ENCODE results near the gene PACS1. TPM values are rescaled to one million over a fixed set of nuclear protein-coding genes. Genes with fewer than 3 reads are reported as not detected.

Gene PACS1
- total and polyA plus RNA-seq, 2 donors (not counting 1 experiment from before 2014, with no cell fraction given) = 25.9 to 28.5 TPM

- Histone ChIP-seq H3K27me3 (ENCODE audit: control insufficient read depth, insufficient read depth, low read length) (no peaks in the 10 kb centered on the region), H3K9me3 (ENCODE audit: control insufficient read depth, insufficient read depth, low read depth, low read length) (no peaks in the 10 kb centered on the region), H3K9ac (ENCODE audit: insufficient read depth, low read length) (peak within 1 kb of the TSS; percentile 2), H3K4me3 (replicated peaks in 1 of 4; ENCODE audit: control extremely low read depth in 1 of 4, insufficient read depth in 1 of 4, low read depth in 3 of 4, low read length in 4 of 4) (peak within 1 kb of the TSS in 1 of 4 experiments; percentile 36), H3K79me2 (ENCODE audit: control insufficient read depth, insufficient read depth, low read length) (no peaks in the 10 kb centered on the region), H3K27ac (ENCODE audit: insufficient read depth, low read length) (no peak within 1 kb of the TSS), H4K20me1 (ENCODE audit: control insufficient read depth, extremely low read depth, insufficient read depth, low read length) (peaks cover 1% of the 10 kb centered on the region), H3K36me3 (ENCODE audit: control insufficient read depth, insufficient read depth, low read length) (peaks cover 20% of the 10 kb centered on the region), H3K4me2 (ENCODE audit: extremely low read depth, insufficient read depth, low read length) (peak within 1 kb of the TSS; percentile 68), H3K4me1 (ENCODE audit: control insufficient read depth, extremely low read depth, insufficient read depth, low read length) (peaks cover 2% of the 10 kb centered on the region), H2AFZ (ENCODE audit: low read length) (no peak within 1 kb of the TSS)
- TF ChIP-seq EZH2 (IDR thresholded peaks at IDR 0.05; ENCODE audit: low read length, missing control alignments) = no peak
- no peak for TF ChIP-seq CTCF (conservative IDR thresholded peaks at IDR 0.05 in 1 of 2, IDR thresholded peaks at IDR 0.05 in 1 of 2; ENCODE audit: low read depth in 1 of 2, low read length in 2 of 2)
- no peak for DNase-seq (ENCODE audit: low read depth in 2 of 2)
Measured at GRCh38 chr11:66277471-66278362, 207.6 kb downstream of the PACS1 start, which contains the start of gene CNIH2. Gene CNIH2, plus strand, starts transcription at chr11:66278175. Its CDS starts 282 bp downstream, at chr11:66278457.

DNA sequence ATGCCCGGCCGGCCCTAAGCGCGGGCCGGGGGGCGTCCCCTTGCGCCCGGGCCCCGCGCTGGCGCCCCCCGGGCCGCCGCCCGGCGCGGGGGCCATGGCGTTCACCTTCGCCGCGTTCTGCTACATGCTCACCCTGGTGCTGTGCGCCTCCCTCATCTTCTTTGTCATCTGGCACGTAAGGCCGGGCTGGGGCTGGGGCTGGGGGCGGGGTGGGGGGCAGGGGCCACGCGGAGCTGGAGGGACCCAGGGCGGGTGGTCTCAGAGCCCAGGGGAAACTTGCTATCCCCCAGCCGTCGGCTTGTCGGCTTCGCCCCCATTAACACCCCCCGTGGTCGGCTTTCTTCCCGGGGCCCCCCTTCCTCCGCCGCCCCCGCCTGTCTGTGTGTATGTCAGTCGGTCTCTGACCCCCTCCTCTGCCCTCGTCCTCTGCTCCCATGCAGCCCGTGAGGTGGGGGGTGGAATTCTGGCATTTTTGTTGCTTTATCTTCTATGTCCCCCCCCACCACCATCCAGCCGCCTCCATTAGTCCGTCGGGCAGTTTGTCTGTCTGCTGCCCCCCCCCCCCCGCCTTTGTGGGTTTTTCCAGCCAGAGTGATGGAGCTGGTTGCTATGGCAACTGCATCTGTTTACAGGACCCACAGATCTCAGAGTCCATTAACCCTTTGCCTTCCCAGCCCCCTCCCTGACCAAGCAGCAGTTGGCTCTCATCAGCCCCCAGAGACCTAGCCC lies 208.5 kb downstream of the PACS1 start:
- DNase-seq (ENCODE audit: low read depth in 2 of 2) = peak in 1 of 2 donors; percentile 30
- Histone ChIP-seq H3K9ac (ENCODE audit: insufficient read depth, low read length) (no peak overlapping the region), H3K4me3 (replicated peaks in 1 of 4; ENCODE audit: control extremely low read depth in 1 of 4, insufficient read depth in 1 of 4, low read depth in 3 of 4, low read length in 4 of 4) (no peak overlapping the region), H3K4me1 (ENCODE audit: control insufficient read depth, extremely low read depth, insufficient read depth, low read length) (peaks cover 2% of the 10 kb centered on the region), H3K27me3 (ENCODE audit: control insufficient read depth, insufficient read depth, low read length) (no peaks in the 10 kb centered on the region), H3K4me2 (ENCODE audit: extremely low read depth, insufficient read depth, low read length) (peak overlapping the region; percentile 68), H3K36me3 (ENCODE audit: control insufficient read depth, insufficient read depth, low read length) (peaks cover 12% of the 10 kb centered on the region), H3K9me3 (ENCODE audit: control insufficient read depth, insufficient read depth, low read depth, low read length) (no peaks in the 10 kb centered on the region), H2AFZ (ENCODE audit: low read length) (no peak overlapping the region), H4K20me1 (ENCODE audit: control insufficient read depth, extremely low read depth, insufficient read depth, low read length) (peaks cover 1% of the 10 kb centered on the region), H3K27ac (ENCODE audit: insufficient read depth, low read length) (no peak overlapping the region), H3K79me2 (ENCODE audit: control insufficient read depth, insufficient read depth, low read length) (no peaks in the 10 kb centered on the region)
- no peak for TF ChIP-seq CTCF (conservative IDR thresholded peaks at IDR 0.05 in 1 of 2, IDR thresholded peaks at IDR 0.05 in 1 of 2; ENCODE audit: low read depth in 1 of 2, low read length in 2 of 2)
- no peak for TF ChIP-seq EZH2 (IDR thresholded peaks at IDR 0.05; ENCODE audit: low read length, missing control alignments)

DNA sequence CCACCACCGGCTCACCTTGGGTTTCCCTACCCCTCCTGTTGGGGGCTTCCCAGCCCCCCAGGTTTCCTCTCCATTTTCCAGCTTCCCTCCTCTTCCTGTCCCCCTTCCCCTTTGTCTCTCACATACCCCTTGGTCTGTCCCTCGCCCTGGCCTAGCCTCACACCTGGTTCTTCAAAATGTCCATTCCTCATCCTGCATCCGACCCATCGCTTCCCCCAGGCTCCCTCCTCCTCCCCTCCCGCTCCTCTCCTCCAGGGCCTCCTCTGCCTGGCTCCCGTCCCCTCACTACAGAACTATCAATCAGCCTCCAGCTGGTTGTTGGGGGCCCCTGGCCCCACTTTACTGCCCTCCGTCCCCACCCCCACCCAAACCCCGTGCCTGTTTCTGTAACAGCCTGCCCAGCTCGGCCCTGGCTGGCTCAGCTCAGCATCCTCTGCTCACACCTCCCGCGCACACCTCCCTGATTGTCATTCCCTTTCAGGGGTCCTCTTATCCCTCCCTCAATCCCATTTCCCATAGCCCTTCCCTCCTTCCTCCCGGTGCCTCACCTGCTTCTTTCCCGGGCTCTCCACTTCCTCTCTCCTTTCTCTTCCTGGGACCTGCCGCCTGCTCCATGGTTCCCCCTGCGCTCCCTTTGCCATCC lies 209.1 kb downstream of the PACS1 start:
- Histone ChIP-seq H3K4me2 (ENCODE audit: extremely low read depth, insufficient read depth, low read length) (no peak overlapping the region), H3K4me3 (replicated peaks in 1 of 4; ENCODE audit: control extremely low read depth in 1 of 4, insufficient read depth in 1 of 4, low read depth in 3 of 4, low read length in 4 of 4) (no peak overlapping the region), H4K20me1 (ENCODE audit: control insufficient read depth, extremely low read depth, insufficient read depth, low read length) (peaks cover 1% of the 10 kb centered on the region), H3K27ac (ENCODE audit: insufficient read depth, low read length) (no peak overlapping the region), H2AFZ (ENCODE audit: low read length) (no peak overlapping the region), H3K79me2 (ENCODE audit: control insufficient read depth, insufficient read depth, low read length) (no peaks in the 10 kb centered on the region), H3K27me3 (ENCODE audit: control insufficient read depth, insufficient read depth, low read length) (no peaks in the 10 kb centered on the region), H3K9me3 (ENCODE audit: control insufficient read depth, insufficient read depth, low read depth, low read length) (no peaks in the 10 kb centered on the region), H3K36me3 (ENCODE audit: control insufficient read depth, insufficient read depth, low read length) (peaks cover 10% of the 10 kb centered on the region), H3K9ac (ENCODE audit: insufficient read depth, low read length) (no peak overlapping the region), H3K4me1 (ENCODE audit: control insufficient read depth, extremely low read depth, insufficient read depth, low read length) (peaks cover 2% of the 10 kb centered on the region)
- no peak for TF ChIP-seq EZH2 (IDR thresholded peaks at IDR 0.05; ENCODE audit: low read length, missing control alignments)
- no peak for TF ChIP-seq CTCF (conservative IDR thresholded peaks at IDR 0.05 in 1 of 2, IDR thresholded peaks at IDR 0.05 in 1 of 2; ENCODE audit: low read depth in 1 of 2, low read length in 2 of 2)
- no peak for DNase-seq (ENCODE audit: low read depth in 2 of 2)

Measured in fibroblast of lung (primary cell).